ENCODE data around the gene ARHGAP5.
A peak's percentile ranks its signal among the peaks of the same experiment; 100 is the strongest.

ARHGAP5 gene, protein sequence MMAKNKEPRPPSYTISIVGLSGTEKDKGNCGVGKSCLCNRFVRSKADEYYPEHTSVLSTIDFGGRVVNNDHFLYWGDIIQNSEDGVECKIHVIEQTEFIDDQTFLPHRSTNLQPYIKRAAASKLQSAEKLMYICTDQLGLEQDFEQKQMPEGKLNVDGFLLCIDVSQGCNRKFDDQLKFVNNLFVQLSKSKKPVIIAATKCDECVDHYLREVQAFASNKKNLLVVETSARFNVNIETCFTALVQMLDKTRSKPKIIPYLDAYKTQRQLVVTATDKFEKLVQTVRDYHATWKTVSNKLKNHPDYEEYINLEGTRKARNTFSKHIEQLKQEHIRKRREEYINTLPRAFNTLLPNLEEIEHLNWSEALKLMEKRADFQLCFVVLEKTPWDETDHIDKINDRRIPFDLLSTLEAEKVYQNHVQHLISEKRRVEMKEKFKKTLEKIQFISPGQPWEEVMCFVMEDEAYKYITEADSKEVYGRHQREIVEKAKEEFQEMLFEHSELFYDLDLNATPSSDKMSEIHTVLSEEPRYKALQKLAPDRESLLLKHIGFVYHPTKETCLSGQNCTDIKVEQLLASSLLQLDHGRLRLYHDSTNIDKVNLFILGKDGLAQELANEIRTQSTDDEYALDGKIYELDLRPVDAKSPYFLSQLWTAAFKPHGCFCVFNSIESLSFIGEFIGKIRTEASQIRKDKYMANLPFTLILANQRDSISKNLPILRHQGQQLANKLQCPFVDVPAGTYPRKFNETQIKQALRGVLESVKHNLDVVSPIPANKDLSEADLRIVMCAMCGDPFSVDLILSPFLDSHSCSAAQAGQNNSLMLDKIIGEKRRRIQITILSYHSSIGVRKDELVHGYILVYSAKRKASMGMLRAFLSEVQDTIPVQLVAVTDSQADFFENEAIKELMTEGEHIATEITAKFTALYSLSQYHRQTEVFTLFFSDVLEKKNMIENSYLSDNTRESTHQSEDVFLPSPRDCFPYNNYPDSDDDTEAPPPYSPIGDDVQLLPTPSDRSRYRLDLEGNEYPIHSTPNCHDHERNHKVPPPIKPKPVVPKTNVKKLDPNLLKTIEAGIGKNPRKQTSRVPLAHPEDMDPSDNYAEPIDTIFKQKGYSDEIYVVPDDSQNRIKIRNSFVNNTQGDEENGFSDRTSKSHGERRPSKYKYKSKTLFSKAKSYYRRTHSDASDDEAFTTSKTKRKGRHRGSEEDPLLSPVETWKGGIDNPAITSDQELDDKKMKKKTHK (N-terminal part only)

GRCh38 chr14:32077081-32078022, at the start of gene ARHGAP5:
Gene ARHGAP5 (plus strand): TSS chr14:32077304. CDS start chr14:32090670, 13,366 bp downstream.
- DNase-seq (ENCODE audit: low spot score): peak; percentile 59

- peak; percentile 8 for DNase-seq (ENCODE audit: low spot score)
These were observed 48.5 kb upstream of the ARHGAP5 start for GRCh38 chr14:32028599-32028998.

DNA sequence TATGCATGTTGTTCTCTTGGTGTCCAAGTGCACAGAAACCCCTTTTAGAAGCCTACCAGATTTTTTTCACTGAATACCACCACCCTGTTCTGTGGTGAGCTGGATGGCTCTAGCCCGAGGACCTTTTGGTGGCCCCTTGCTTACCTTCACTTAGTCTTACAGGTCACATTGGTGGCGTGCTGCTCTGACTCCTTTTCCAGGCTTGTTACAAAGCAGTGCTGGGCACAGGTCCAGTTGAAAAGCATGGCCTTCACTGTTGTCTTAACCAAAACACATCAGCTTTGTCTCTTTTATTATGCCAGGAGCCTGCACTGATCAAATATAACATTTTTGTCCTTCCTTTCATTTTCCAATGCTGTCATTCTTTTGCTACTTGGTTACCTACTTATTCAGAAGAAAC, 43.6 kb upstream of the ARHGAP5 start:
- no peak for DNase-seq (ENCODE audit: low spot score)

DNA sequence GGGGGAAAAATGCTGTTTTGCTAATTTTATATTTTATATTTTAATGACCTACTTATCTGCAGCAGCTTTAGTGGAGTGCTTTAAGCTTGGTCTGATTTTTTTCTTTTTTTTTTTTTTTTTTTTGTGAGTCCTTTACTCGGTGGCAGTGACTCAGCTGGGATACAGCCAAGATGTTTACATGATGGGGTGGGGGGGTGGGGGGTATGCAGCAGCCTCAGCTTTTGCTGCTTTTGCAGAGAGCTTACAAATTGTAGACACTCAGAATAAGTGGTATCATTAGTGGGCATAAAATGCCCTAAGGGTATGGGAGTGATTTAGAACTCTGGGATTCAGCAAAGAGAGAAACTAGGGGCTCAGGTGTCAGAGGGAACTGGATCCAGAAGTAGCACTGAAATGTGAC, 38.2 kb upstream of the ARHGAP5 start:
- DNase-seq (ENCODE audit: low spot score): no peak

- DNase-seq (ENCODE audit: low spot score): no peak
These were observed 37.6 kb upstream of the ARHGAP5 start for GRCh38 chr14:32039401-32040030.

GRCh38 chr14:32043624-32044023, 33.5 kb upstream of the ARHGAP5 start:
- DNase-seq (ENCODE audit: low spot score): no peak

- no peak for DNase-seq (ENCODE audit: low spot score)
These were observed 32.6 kb upstream of the ARHGAP5 start for GRCh38 chr14:32044454-32044853.

- DNase-seq (ENCODE audit: low spot score): no peak
These were observed 29.3 kb upstream of the ARHGAP5 start for GRCh38 chr14:32047791-32048190.

- no peak for DNase-seq (ENCODE audit: low spot score)
These were observed 27.6 kb upstream of the ARHGAP5 start for GRCh38 chr14:32049361-32050088.

DNA sequence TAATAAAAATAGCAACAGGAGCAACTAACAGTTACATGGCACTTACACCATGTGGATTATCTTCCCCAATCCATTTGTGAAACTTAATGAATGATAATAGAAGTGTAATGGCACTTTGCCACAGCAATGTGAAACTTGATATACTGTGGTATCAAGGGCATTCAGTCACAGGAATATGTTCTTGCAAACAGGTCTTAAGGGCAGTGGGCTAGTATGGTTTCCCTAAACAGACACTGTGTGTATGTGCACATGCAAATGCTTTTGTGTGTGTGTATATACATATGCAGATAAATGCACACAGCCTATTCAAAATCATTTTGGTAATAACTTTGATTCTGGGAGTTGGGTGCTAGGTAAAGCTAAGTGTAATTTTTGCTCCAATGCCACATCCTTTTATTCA, 26.2 kb upstream of the ARHGAP5 start:
- DNase-seq (ENCODE audit: low spot score): no peak

GRCh38 chr14:32054536-32054935, 22.6 kb upstream of the ARHGAP5 start:
- DNase-seq (ENCODE audit: low spot score): no peak

GRCh38 chr14:32055175-32055574, 21.9 kb upstream of the ARHGAP5 start:
- no peak for DNase-seq (ENCODE audit: low spot score)

- no peak for DNase-seq (ENCODE audit: low spot score)
These were observed 17.4 kb upstream of the ARHGAP5 start for GRCh38 chr14:32059702-32060101.

DNA sequence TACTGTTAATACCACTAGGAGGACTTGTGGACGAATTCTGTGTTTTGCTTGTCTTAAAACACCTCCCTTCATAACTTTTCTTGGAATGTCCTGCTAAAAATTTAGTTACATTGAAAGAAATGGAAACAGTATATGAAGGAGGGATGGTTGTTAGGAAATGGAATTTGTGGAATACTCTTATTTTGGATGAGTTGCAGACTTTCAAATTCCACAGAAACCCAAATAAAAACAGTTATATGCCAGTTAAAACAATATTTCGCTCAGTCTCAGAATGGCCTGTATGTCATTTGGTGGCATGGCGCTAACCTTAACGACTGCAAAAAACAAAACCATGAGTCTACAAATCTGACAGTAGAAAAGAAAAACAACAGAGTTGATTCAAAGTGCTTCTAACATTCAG, 12.2 kb upstream of the ARHGAP5 start:
- DNase-seq (ENCODE audit: low spot score): no peak

DNA sequence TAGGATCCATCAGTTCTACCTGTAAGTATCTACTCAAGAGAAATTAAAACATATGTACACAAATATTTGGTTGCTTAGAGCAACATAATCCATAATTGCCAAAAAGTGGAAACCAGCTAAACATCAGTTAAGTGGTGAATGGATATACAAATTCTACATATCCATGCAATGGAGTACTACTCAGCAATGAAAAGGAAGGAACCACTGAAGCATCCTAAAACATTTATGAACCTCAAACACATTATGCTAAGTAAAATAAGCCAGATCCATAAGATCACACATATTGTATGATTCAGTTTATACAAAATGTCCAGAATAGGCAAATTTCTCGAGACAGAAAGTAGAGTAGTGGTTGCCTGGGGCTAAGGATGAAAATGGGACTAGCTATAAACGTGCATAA, 8.4 kb upstream of the ARHGAP5 start:
- DNase-seq (ENCODE audit: low spot score): no peak

DNA sequence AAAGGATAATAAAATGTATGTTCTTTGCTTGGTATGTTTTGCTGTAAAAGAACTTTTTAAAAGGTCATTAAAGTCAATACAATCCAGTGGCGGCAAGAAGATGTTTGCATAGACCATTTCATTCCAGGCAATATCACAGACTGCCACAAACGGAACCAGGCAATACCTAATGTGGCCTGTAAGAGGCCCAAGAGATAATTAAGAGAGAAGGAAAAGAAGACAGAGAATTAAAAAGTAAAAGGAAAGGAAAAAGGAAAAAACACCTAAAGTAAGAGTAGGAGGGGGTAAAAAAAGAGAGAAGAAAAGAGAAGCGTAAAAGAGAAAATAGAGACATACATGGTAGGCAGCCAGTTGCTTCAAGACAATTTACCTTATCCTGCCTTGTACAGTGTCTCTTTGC, 6.8 kb upstream of the ARHGAP5 start:
- no peak for DNase-seq (ENCODE audit: low spot score)

GRCh38 chr14:32072676-32073075, 4.4 kb upstream of the ARHGAP5 start:
- DNase-seq (ENCODE audit: low spot score): no peak

DNA sequence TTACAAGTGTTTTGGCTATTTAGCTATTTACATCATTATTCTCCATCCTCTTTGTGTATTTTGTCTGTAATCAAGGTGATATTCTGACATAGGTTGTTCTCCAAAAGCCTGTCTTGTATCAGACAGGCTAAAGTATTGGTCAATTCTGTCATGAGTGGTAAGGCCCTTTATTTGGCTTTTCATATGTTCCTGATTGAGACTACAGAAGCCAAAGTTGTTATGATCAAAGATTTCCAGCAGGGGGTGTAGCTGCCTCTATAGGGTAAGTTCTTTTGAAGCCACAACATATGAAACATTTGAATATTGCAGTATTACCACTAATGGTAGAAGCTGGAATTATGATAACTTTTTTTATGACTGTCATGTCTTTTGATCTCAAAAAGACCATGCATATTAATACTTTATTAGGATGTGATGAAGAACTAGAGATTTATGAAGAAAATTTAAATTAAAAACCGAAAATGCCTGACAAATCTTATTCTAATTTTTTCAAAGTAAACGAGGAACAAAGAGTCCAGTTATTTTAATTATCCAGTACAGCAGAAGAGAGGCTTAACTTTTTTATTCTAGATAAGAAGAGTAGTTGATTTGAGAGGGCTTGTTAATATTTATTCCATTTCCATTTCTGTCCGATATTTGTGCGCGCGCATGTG, 3.4 kb upstream of the ARHGAP5 start:
- peak; percentile 91 for DNase-seq (ENCODE audit: low spot score)

DNA sequence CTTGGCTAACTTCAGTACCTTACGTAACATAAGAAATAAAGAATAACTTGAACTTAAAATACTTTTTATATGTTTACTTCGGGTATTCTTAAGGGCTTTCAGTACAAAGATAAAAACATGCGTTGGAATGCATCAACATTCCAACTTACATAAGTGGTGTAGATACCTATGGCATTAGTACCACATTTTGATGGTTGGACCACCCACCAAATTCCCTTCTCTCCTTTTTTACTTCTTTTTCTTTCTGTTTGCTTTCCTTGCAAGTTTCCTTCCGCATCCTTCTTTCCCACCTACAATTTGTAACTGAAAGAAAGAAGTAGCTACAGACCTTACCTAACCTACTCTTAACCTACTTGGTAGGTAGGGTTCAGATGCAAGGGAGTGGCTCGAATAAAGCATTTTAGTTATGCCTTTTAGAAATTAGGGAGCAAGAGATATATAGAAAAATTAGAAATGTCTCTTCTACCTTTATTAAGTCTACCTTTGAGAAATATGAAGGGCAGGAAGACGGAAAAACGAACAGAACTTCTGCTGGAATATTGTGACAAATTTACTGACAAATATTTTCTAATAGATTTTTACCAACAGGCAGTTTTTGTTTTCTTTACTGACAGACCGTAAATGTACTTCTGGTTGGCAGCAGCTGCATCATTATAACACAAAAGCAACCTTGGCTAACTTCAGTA, 2.1 kb upstream of the ARHGAP5 start:
- no peak for DNase-seq (ENCODE audit: low spot score)
